C4-2B (cell line): Measurements from ENCODE around the gene PHYKPL.

Experiments used
- ZFX ChIP-seq: fragments of 450-650 bp; IDR thresholded peaks from 2 replicates; pipeline ENCODE4 v1.6.1; 2017
- TF ChIP-seq, protein P1 (sequence below): fragments of 450-650 bp; conservative IDR thresholded peaks from 2 replicates; pipeline ENCODE4 v1.5.1; 2017; ENCODE audit warnings: mild to moderate bottlenecking

DNA sequence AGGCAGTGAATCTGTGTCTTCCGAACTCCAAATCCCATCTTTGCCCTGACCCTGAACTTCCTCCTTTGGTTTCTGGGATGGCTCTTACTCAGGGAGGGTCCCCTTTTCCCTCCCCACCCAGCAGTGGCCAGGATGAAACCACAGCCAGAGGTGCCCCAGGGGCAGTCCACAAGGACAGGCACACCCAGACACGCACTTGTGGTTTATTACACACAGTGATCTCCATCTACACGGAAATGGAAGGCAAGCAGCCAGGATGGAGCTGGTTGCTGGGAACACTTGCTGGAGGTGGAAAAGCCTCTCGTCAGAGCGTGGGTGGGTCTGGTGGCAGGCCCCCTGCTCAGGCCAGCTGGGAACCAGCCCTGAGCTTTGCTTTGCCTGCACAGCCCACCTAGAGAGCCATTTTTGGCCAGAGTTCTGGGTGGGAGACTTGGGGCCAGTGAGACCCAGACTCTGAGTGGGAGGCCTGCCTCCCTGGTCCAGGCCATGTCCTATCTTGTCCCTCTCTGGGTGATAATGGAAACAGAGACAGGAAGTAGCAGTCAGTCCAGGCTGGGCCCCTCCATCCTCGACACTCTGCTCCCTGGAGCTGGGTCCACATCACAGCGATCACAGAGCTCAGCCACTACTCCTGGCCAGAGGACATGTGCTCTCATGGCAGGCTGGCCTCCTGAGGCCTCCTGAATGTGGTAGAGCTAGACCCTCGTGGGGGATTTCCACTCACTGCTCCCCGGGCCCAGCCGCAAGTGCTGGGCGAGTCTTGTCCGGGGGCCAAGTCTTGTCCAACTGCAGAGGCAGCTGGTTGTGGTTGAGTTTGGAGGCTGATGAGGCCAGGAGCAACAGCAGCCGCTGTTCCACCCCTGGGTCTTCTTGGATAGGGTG lies 5.1 kb upstream of the PHYKPL start:
- TF ChIP-seq, protein P1, sequence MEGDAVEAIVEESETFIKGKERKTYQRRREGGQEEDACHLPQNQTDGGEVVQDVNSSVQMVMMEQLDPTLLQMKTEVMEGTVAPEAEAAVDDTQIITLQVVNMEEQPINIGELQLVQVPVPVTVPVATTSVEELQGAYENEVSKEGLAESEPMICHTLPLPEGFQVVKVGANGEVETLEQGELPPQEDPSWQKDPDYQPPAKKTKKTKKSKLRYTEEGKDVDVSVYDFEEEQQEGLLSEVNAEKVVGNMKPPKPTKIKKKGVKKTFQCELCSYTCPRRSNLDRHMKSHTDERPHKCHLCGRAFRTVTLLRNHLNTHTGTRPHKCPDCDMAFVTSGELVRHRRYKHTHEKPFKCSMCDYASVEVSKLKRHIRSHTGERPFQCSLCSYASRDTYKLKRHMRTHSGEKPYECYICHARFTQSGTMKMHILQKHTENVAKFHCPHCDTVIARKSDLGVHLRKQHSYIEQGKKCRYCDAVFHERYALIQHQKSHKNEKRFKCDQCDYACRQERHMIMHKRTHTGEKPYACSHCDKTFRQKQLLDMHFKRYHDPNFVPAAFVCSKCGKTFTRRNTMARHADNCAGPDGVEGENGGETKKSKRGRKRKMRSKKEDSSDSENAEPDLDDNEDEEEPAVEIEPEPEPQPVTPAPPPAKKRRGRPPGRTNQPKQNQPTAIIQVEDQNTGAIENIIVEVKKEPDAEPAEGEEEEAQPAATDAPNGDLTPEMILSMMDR: no peak
- TF ChIP-seq ZFX: no peak
